Upper lobe of left lung (tissue), 6 donors: ENCODE data around the gene MDFI. TPM values are rescaled to one million over a fixed set of nuclear protein-coding genes. Genes with fewer than 3 reads are reported as not detected.
A peak's percentile ranks its signal among the peaks of the same experiment; 100 is the strongest.

ENCODE experiments used
- ATAC-seq, 2 donors: fragments of 200-7000 bp; cut with Tn5 transposase; one replicate each; pipeline ENCODE4 v1.9.1; 2022; ENCODE audit warnings: mild to moderate bottlenecking in 2 of 2, moderate library complexity in 2 of 2; ENCODE audit not compliant: low FRiP score in 2 of 2
- DNase-seq, 2 donors: peaks; one replicate each; pipeline ENCODE4 v3.0.0-alpha.2; 2019 to 2020
- H3K27ac ChIP-seq, 4 donors: fragments of 200-600 bp; sonication (generic); one replicate each; pipeline ENCODE4 v1.5.1; 2016 to 2019
- H3K27me3 ChIP-seq, 4 donors: fragments of 200-600 bp; sonication (generic); one replicate each; pipeline ENCODE4 v1.5.1; 2017 to 2019
- H3K36me3 ChIP-seq, 4 donors: fragments of 200-600 bp; sonication (generic); one replicate each; pipeline ENCODE4 v1.5.1; 2016 to 2019
- H3K4me1 ChIP-seq, 4 donors: fragments of 200-600 bp; sonication (generic); one replicate each; pipeline ENCODE4 v1.5.1; 2018 to 2019
- H3K4me3 ChIP-seq, 4 donors: fragments of 200-600 bp; sonication (generic); one replicate each; pipeline ENCODE4 v1.5.1; 2017 to 2019; ENCODE audit warnings: mild to moderate bottlenecking in 2 of 4, moderate library complexity in 1 of 4
- H3K9me3 ChIP-seq, 4 donors: fragments of 200-600 bp; sonication (generic); one replicate each; pipeline ENCODE4 v1.5.1; 2018 to 2019
- EP300 ChIP-seq, 4 donors: sonication (generic); formaldehyde crosslinking; IDR thresholded peaks; one replicate each; pipeline ENCODE4 v1.5.1; 2017; ENCODE audit warnings: antibody characterized with exemption in 4 of 4, control low read depth in 2 of 4
- POLR2A ChIP-seq, 4 donors: fragments of 450-650 bp; IDR thresholded peaks; one replicate each; pipeline ENCODE4 v1.5.1; 2016 to 2017; ENCODE audit warnings: antibody characterized with exemption in 4 of 4, mild to moderate bottlenecking in 2 of 4
- POLR2AphosphoS5 ChIP-seq, 2 donors: sonication (generic); formaldehyde crosslinking; IDR thresholded peaks; one replicate each; pipeline ENCODE4 v1.5.1; 2017; ENCODE audit warnings: antibody characterized with exemption in 2 of 2
- WGBS, 2 donors: methylation state at CpG; one replicate each; pipeline ENCODE4 v1.1.5; 2017 to 2018; 5-methylcytosine and 5-hydroxymethylcytosine counted together
- small RNA-seq, 4 donors: library from RNA; depleted of rRNA; stranded (forward); fragments of <200 nt; gene quantifications; one replicate each; pipeline ENCODE3, GENCODE V24; 2016
- total RNA-seq, 6 donors: library from RNA; depleted of rRNA in 4 of 6; stranded (reverse); fragments of >200 nt in 4 of 6; gene quantifications; one replicate each; pipeline versions ENCODE4 v1.1.0 to v1.2.1, GENCODE V29; 2016 to 2021
- TF ChIP-seq, protein P1 (sequence below), 6 experiments: fragments of 450-650 bp in 4 of 6; fragments of 200-600 bp in 2 of 6; sonication (generic) in 2 of 6; IDR thresholded peaks; one replicate each; pipeline ENCODE4 v1.5.1; 2016 to 2019; ENCODE audit warnings: antibody characterized with exemption in 6 of 6
- donor health status: DM: no; HTN: no; CAD: no; lungs with moderate emphysema.
- donor health status: DM: no; HTN: yes; CAD: no; lungs with severe emphysema.

Gene MDFI
- total RNA-seq, 6 donors from 2014 or later, result 4.9 to 23.4 (median 8.0) TPM

DNA sequence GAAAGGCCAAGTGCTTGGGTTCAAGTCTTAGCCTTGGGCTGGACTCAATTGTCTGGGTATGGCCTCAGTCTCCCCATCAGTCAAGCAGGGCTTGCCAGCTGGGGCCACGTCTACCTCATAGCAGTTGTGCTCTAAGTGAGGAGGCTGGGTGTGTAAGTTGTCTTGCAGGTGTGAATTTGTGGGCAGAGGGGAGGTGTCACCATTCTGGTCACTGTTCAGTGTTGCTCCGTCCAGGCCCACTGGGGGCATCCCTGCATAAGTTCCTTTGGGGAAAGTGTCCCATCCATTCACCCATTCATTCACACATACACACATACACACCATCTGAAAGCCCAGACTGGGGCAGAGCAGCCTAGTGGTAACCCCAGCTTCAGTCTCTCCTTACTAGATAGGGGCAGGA is 60.8 kb downstream of the MDFI start:
- no peaks in the 10 kb centered on the region for H3K27me3 ChIP-seq
- H3K9me3 ChIP-seq, result no peaks in the 10 kb centered on the region
- TF ChIP-seq POLR2AphosphoS5 (IDR thresholded peaks at IDR 0.05), result no peak
- TF ChIP-seq EP300 (IDR thresholded peaks at IDR 0.05), result no peak
- TF ChIP-seq, protein P1, sequence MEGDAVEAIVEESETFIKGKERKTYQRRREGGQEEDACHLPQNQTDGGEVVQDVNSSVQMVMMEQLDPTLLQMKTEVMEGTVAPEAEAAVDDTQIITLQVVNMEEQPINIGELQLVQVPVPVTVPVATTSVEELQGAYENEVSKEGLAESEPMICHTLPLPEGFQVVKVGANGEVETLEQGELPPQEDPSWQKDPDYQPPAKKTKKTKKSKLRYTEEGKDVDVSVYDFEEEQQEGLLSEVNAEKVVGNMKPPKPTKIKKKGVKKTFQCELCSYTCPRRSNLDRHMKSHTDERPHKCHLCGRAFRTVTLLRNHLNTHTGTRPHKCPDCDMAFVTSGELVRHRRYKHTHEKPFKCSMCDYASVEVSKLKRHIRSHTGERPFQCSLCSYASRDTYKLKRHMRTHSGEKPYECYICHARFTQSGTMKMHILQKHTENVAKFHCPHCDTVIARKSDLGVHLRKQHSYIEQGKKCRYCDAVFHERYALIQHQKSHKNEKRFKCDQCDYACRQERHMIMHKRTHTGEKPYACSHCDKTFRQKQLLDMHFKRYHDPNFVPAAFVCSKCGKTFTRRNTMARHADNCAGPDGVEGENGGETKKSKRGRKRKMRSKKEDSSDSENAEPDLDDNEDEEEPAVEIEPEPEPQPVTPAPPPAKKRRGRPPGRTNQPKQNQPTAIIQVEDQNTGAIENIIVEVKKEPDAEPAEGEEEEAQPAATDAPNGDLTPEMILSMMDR (IDR thresholded peaks at IDR 0.05), result no peak
- TF ChIP-seq POLR2A (IDR thresholded peaks at IDR 0.05), result no peak
- 90% methylated on average over 2 of the region's 2 CpGs; no CpG with 5 or more reads in 1 of the 2 donors for WGBS, 2 donors
- ATAC-seq, result no peak
- peaks cover 0 to 19% (median 0%) of the 10 kb centered on the region in 4 donors for H3K36me3 ChIP-seq
- H3K4me3 ChIP-seq, result no peak overlapping the region
- H3K4me1 ChIP-seq, result peaks cover 0 to 14% (median 0%) of the 10 kb centered on the region in 4 donors
- DNase-seq, result no peak
- H3K27ac ChIP-seq, result no peak overlapping the region

DNA sequence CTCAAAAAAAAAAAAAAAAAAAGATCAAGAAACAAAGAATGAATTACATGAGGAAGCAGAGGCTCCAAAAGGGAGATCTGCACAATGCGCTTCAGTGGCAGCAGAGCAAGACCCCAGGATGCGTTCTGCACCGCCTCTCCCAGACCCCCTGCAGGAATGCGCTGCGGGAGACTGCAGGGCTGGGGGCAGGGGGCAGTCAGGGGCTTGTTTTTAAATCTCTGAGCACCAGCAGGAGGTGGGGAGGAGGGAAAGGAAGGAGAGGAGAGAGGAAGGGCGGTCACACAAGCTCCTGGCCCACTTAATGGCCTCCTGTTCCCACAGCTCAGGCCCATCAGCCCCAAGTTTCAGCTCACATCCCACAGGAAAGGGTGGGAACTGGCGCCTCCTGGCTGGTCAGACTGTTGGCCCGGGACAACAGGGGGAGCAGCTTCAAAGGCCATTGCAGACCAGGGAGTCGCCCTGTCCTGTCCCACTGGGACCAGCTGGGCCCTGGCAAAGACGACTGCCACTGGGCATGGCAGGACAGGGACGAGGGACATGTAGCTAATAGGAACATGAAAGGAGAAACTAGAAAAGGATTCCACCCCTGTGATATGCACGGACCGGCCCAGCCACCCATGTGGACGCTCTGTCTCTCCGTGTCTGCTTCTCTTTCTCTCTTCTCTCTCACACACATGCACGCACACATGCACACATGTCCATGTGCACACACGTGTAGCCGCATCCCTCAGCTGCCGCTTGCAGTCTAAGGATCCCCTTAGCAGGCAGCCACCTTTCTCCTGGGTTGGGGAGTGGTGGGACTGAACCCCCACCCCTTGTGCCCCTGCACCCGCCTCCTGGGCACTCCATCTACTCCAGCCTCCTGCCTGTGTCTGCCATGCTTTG is 62.4 kb downstream of the MDFI start:
- H3K9me3 ChIP-seq, result no peaks in the 10 kb centered on the region
- TF ChIP-seq EP300 (IDR thresholded peaks at IDR 0.05), result no peak
- TF ChIP-seq, protein P1 (IDR thresholded peaks at IDR 0.05), result peak in 1 of 6 experiments; percentile 9
- WGBS, 2 donors, result 83 to 89% methylated on average over 18 to 20 of the region's 20 CpGs

GRCh38 chr6:41702089-41702745 is 63.9 kb downstream of the MDFI start:
- 92 to 93% methylated on average over 10 of the region's 10 CpGs for WGBS, 2 donors
- DNase-seq, result no peak
- no peaks in the 10 kb centered on the region for H3K9me3 ChIP-seq
- no peaks in the 10 kb centered on the region for H3K27me3 ChIP-seq
- no peak for ATAC-seq
- H3K27ac ChIP-seq, result no peak overlapping the region
- H3K4me3 ChIP-seq, result no peak overlapping the region
- H3K36me3 ChIP-seq, result peaks cover 0 to 19% (median 0%) of the 10 kb centered on the region in 4 donors
- peaks cover 17 to 36% (median 27%) of the 10 kb centered on the region in 4 donors for H3K4me1 ChIP-seq
- TF ChIP-seq EP300 (IDR thresholded peaks at IDR 0.05) (no peak), POLR2A (IDR thresholded peaks at IDR 0.05) (no peak), POLR2AphosphoS5 (IDR thresholded peaks at IDR 0.05) (no peak)
- TF ChIP-seq, protein P1 (IDR thresholded peaks at IDR 0.05), result no peak

More for the DNA sequence above, 62.4 kb downstream of the MDFI start:
- H3K27me3 ChIP-seq, result no peaks in the 10 kb centered on the region
- no peak for DNase-seq
- H3K4me1 ChIP-seq, result peaks cover 2 to 21% (median 12%) of the 10 kb centered on the region in 4 donors
- no peak overlapping the region for H3K4me3 ChIP-seq
- no peak overlapping the region for H3K27ac ChIP-seq
- peaks cover 0 to 19% (median 0%) of the 10 kb centered on the region in 4 donors for H3K36me3 ChIP-seq
- no peak for ATAC-seq

DNA sequence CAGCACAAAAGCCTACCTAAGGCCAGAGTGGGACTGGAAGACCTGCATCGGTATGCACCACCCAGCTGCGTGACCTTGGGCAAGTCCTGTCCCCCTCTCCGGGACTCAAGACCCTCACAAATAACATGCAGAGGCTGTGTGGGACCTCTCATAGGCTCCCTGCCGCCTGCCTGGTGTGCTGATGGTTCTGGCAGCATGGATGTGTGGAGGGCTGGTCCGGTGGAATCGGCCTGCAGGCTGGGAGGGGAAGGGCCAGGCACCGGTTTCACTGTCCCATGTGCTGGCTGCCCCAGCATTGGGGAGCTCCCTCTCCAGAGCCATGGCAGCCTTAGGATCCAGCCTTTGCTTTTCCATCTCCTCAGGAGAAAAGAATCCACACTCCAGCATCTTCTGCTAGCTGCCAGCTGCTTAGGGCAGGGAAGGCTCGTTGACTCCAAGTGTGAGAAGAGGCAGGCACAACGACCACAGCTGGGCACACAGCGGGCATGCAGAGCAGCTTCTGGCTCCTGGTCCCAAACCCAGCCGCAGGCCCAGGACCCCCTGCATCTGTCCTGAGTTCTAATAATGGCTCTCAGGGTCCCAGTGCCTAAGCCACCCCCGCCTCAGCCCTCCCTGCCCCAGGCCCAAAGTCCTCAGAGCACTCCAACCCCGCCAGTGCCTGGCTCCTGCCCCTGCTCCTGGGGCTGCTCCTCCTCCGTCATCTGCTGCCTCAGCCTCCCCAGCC is 64.7 kb downstream of the MDFI start:
- no peak for ATAC-seq

More for the DNA sequence above, 64.7 kb downstream of the MDFI start:
- TF ChIP-seq POLR2A (IDR thresholded peaks at IDR 0.05), result no peak
- TF ChIP-seq POLR2AphosphoS5 (IDR thresholded peaks at IDR 0.05), result no peak
- TF ChIP-seq, protein P1 (IDR thresholded peaks at IDR 0.05), result no peak
- TF ChIP-seq EP300 (IDR thresholded peaks at IDR 0.05), result no peak
- WGBS, 2 donors, result 81 to 96% methylated on average over 3 to 14 of the region's 14 CpGs
- H3K27ac ChIP-seq, result no peak overlapping the region
- no peak overlapping the region for H3K4me3 ChIP-seq
- peaks cover 24 to 42% (median 34%) of the 10 kb centered on the region in 4 donors for H3K4me1 ChIP-seq
- no peak for DNase-seq
- H3K27me3 ChIP-seq, result no peaks in the 10 kb centered on the region
- no peaks in the 10 kb centered on the region for H3K9me3 ChIP-seq
- H3K36me3 ChIP-seq, result peaks cover 0 to 14% (median 0%) of the 10 kb centered on the region in 4 donors

Small RNAs within 50 kb of the gene (small RNA-seq; reads per million reads assigned to genes)
- gene MIR4641, result 0 to 0.29 (median 0) reads per million in 4 donors

Other genes starting within 250 kb of the MDFI start
- 10 to 100 TPM; 21.0 to 52.2 (median 27.7) TPM for gene FOXP4, start 92.1 kb upstream of the MDFI start, total RNA-seq
- 10 to 100 TPM; 20.2 to 46.0 (median 27.3) TPM for gene TFEB, start 97.1 kb downstream of the MDFI start, total RNA-seq
- gene PGC, start 108.9 kb downstream of the MDFI start, total RNA-seq, result 1,000 to 10,000 TPM in 2 of 6 donors, 100 to 1,000 TPM in 4; 241 to 4,380 (median 659) TPM
- gene FRS3, start 141.4 kb downstream of the MDFI start, total RNA-seq, result 10 to 100 TPM in 1 of 6 donors, 1 to 10 TPM in 5; 4.1 to 26.2 (median 6.8) TPM
- 100 to 1,000 TPM in 1 of 6 donors, 10 to 100 TPM in 4, 1 to 10 TPM in 1; 9.3 to 133 (median 14.6) TPM for gene PRICKLE4, start 142.3 kb downstream of the MDFI start, total RNA-seq
- gene TOMM6, start 149.2 kb downstream of the MDFI start, total RNA-seq, result 100 to 1,000 TPM in 3 of 6 donors, 10 to 100 TPM in 2, 1 to 10 TPM in 1; 7.3 to 169 (median 96.9) TPM